GM23338 (cell line): ENCODE measurements around the gene DNAH10. TPM values are rescaled to one million over a fixed set of nuclear protein-coding genes. Genes with fewer than 3 reads are reported as not detected.

ENCODE experiments used
- polyA plus RNA-seq: library from polyadenylated mRNA; unstranded; fragments of >200 nt; fragmentation: Nextera tagmentation; extraction: Ambion mirVana; gene quantifications from 2 replicates; pipeline ENCODE4 v1.2.1, GENCODE V29; 2016
- small RNA-seq: library from RNA; depleted of rRNA; stranded (forward); fragments of <200 nt; gene quantifications from one replicate; pipeline ENCODE3, GENCODE V24; 2014; ENCODE audit warnings: low replicate concordance
- total RNA-seq: library from RNA; depleted of rRNA; stranded (reverse); fragments of >200 nt; shearing (Covaris generic); gene quantifications from 2 replicates; pipeline ENCODE4 v1.2.3, GENCODE V29; 2014; rRNA removed

Gene DNAH10
- total and polyA plus RNA-seq, 2 experiments from 2014 or later, result 0.03 TPM

Small RNA genes lying within 50 kb of the gene (small RNA-seq; reads per million reads assigned to genes)
- not detected for gene AC068790.4
- not detected for gene AC068790.6

Other genes with a start within 250 kb of the DNAH10 start
- gene RILPL1, start 228.6 kb upstream of the DNAH10 start, total RNA-seq, result 5.8 and 7.9 TPM in 2 replicates
- 3.9 and 4.4 TPM in 2 replicates for gene RILPL1, start 228.6 kb upstream of the DNAH10 start, polyA plus RNA-seq
- gene TMED2, start 177.7 kb upstream of the DNAH10 start, total RNA-seq, result 253 and 262 TPM in 2 replicates
- gene TMED2, start 177.7 kb upstream of the DNAH10 start, polyA plus RNA-seq, result 138 and 174 TPM in 2 replicates
- 39.8 and 59.2 TPM in 2 replicates for gene DDX55, start 160.2 kb upstream of the DNAH10 start, total RNA-seq
- 36.2 and 53.3 TPM in 2 replicates for gene DDX55, start 160.2 kb upstream of the DNAH10 start, polyA plus RNA-seq
- 90.8 and 117 TPM in 2 replicates for gene EIF2B1, start 128.6 kb upstream of the DNAH10 start, total RNA-seq
- 30.2 and 33.5 TPM in 2 replicates for gene EIF2B1, start 128.6 kb upstream of the DNAH10 start, polyA plus RNA-seq
- gene GTF2H3, start 128.5 kb upstream of the DNAH10 start, total RNA-seq, result 19.6 and 27.7 TPM in 2 replicates
- 10.5 and 11.1 TPM in 2 replicates for gene GTF2H3, start 128.5 kb upstream of the DNAH10 start, polyA plus RNA-seq
- gene TCTN2, start 91.2 kb upstream of the DNAH10 start, total RNA-seq, result 6.0 and 6.8 TPM in 2 replicates
- gene TCTN2, start 91.2 kb upstream of the DNAH10 start, polyA plus RNA-seq, result 2.7 and 3.0 TPM in 2 replicates
- 49.7 and 64.4 TPM in 2 replicates for gene ATP6V0A2, start 49.9 kb upstream of the DNAH10 start, total RNA-seq
- 19.0 and 19.2 TPM in 2 replicates for gene ATP6V0A2, start 49.9 kb upstream of the DNAH10 start, polyA plus RNA-seq
- gene CCDC92, start 210.5 kb downstream of the DNAH10 start, total RNA-seq, result 0.31 TPM in 1 of 2 replicates, not detected in the other
- gene CCDC92, start 210.5 kb downstream of the DNAH10 start, polyA plus RNA-seq, result 0.08 and 0.37 TPM in 2 replicates
- gene ZNF664, start 210.9 kb downstream of the DNAH10 start, total RNA-seq, result 35.2 and 89.2 TPM in 2 replicates
- 8.1 and 9.7 TPM in 2 replicates for gene ZNF664, start 210.9 kb downstream of the DNAH10 start, polyA plus RNA-seq